OCI-LY1 (cell line): Measurements from ENCODE around the gene STARD9.

Experiments
- CTCF ChIP-seq: fragments of 200-600 bp; sonication (generic), shearing (Covaris generic); IDR thresholded peaks from 2 replicates; pipeline ENCODE4 v1.5.1; 2017; ENCODE audit warnings: mild to moderate bottlenecking, antibody characterized with exemption, low read length, moderate library complexity, mixed read lengths
- EZH2 ChIP-seq: fragments of 200-600 bp; sonication (generic), shearing (Covaris generic); IDR thresholded peaks from 2 replicates; pipeline ENCODE4 v1.8.0; 2017; ENCODE audit warnings: borderline replicate concordance, mixed run types, mild to moderate bottlenecking, antibody characterized with exemption, low read length, moderate library complexity, mixed read lengths

GRCh38 chr15:42711746-42712145, 136.3 kb downstream of the STARD9 start:
- no peak for TF ChIP-seq CTCF
- no peak for TF ChIP-seq EZH2
